ENCODE results near the gene OGT.
"Not testable (repeated sequence)": the region's sequence is repeated elsewhere in the genome, so short reads cannot be mapped to it uniquely, and the experiment has no call there.

OGT gene

DNA sequence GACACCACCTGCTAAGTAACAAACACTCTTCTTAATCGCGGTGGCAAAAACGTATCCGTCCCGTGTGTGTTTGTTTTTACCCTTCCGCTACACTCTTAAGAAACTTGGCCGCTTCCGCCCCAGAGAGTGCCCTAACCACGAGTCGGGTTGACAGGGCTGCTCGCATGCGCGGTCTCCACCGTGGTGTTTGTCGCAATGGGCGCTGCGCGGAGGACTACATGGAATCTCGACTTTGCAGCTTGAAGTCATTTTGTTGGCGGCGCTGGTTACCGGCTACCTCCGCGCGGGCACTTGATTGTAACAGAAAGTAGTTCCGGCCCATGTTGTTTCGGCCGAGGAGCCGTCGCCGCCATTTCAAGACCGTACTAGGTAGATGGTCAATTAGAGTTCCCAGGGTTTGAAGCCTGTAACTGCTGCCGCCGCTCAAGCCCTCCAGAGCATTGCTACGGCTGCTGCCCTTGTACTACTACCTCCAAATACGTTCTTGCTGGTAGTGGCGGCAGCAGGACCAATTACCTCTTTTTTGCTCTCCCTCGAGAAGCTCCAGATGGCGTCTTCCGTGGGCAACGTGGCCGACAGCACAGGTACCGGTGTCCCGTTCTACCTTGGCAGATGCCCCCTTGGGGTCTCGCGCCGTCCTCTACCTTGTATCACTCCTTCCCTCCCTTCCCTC lies at the start of gene OGT:
TSS of gene OGT (plus strand) at position 352 of the 673 bp plus-strand sequence. CDS start at position 548, 196 bp downstream.
- peak; percentile 84 for DNase-seq

- no peak for DNase-seq
Observed at GRCh38 chrX:71487814-71488213, 45.1 kb upstream of the OGT start.

- DNase-seq, result no peak
Observed at GRCh38 chrX:71489540-71489939, 43.4 kb upstream of the OGT start.

- no peak for DNase-seq
Observed at GRCh38 chrX:71492231-71493065, 40.5 kb upstream of the OGT start.

GRCh38 chrX:71493111-71493613 lies 39.7 kb upstream of the OGT start:
- DNase-seq, result no peak

DNA sequence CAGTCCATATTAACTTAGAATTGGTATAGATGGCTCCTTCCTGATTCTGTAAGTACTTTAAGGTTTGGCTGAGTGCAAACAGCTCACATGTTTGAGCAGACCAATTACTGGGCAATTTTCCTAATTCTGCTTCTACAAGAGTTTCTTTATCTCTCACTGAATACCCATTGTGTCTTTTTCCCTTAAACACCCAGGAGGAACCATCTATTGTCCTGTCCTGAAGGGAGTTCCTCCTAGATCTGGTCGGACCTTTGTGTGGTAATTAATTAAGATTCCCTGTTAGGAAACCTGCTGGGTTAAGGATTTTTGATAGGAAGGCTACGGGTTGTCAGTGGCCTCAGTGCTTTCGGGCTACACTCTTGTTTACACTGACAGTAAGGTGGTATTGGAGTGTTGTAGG lies 36.9 kb upstream of the OGT start:
- not testable (repeated sequence) for DNase-seq

DNA sequence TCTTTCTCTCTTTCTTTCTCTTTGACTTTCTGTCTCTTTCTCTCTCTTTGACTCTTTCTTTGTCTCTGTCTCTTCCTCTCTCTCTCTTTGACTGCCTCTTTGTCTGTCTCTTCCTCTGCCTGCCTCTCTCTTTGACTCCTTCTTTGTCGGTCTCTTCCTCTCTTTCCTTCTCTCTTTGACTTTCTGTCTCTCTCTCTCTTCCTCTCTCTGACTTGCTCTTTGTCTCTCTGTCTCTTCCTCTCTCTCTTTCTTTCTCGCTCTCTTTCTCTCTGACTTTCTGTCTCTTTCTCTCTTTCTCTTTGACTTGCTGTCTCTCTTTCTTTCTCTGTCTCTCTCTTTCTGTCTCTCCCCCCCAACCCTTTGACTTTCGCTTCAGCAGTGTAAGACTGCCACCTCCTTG lies 36.4 kb upstream of the OGT start:
- no peak for DNase-seq

DNA sequence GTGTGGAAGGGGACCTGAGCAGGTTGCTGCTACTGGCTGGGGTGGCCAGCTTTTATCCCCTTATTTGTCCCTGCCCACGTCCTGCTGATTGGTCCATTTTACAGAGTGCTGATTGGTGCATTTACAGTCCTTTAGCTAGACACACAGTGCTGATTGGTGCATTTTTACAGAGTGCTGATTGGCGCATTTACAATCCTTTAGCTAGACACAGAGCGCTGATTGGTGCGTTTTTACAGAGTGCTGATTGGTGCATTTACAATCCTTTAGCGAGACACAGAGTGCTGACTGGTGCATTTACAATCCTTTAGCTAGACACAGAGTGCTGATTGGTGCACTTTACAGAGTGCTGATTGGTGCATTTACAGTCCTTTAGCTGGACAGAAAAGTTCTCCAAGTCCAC lies 30.8 kb upstream of the OGT start:
- not testable (repeated sequence) for DNase-seq

DNA sequence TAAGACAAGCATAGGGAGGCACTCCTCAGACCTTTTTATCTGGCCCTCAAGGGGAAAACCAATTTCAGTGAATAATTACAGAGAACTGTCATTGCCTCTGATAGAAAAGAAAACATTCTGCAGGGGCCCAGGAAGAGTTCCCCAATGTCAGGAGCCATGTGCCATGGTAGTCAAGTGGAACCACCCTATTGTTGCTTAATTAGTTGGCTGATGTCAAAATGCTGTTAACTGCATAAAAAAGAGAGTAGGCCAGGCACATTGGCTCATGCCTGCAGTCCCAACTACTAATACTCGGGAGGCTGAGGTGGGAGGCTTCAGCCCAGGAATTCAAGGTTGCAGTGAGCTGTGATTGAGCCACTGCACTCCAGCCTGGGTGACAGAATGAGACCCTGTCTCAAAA lies 28.6 kb upstream of the OGT start:
- no peak for DNase-seq

DNA sequence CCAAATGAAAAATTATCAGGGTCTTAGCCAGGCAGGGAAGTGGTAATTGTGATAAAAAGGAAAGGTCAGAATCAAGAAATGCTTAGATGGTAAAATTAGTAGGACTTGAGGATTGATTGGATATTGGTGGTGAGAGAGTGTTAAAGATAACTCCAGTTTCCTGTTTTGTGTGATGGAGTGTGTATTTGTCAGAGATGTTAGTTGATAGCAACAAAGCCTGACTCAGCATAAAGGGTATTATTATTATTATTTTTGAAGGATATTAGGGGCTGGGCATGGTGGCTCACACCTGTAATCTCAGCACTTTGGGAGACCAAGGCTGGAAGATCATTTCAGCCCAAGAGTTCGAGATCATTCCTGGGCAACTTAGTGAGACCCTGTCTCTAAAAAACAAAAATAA lies 23.6 kb upstream of the OGT start:
- DNase-seq, result no peak

- DNase-seq, result no peak
Observed at GRCh38 chrX:71510161-71510560, 22.7 kb upstream of the OGT start.

- DNase-seq, result not testable (repeated sequence)
Observed at GRCh38 chrX:71513731-71514130, 19.2 kb upstream of the OGT start.

GRCh38 chrX:71514367-71515037 lies 18.4 kb upstream of the OGT start:
- no peak for DNase-seq

DNA sequence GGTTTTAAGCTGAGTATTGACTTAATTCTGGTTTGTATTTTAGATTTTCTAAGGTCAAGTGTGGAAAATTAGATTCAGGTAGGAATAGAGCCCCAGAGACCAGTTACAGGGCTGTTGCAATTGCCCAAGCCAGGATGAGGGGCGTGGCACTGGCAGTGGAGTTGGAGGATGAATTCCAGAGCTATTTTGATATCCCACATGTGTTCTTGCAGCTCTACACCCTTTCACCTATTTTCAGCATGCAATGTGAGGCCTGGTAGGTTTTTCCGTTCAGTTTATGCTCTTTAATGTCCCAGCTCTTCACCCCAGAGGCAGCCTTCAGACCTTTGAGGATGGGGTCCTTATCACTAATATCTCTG lies 17.9 kb upstream of the OGT start:
- no peak for DNase-seq

DNA sequence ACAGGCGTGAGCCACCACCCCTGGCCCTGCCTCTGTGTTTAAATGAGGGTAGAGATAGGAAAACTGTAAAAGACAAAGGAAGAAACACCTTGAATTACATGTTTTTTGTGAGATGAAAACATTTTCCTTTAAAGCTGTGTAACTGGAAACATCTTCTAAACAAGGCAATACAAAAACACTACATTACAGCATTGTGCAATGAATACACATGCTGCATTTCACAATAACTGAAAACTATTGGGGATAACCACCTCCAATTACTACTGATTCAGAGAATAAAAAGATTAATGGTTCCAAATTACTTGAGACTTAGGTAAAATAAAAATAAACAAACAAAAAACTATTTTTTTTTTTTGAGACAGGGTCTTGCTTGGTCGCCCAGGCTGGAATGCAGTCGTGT lies 7.6 kb upstream of the OGT start:
- DNase-seq, result no peak

DNA sequence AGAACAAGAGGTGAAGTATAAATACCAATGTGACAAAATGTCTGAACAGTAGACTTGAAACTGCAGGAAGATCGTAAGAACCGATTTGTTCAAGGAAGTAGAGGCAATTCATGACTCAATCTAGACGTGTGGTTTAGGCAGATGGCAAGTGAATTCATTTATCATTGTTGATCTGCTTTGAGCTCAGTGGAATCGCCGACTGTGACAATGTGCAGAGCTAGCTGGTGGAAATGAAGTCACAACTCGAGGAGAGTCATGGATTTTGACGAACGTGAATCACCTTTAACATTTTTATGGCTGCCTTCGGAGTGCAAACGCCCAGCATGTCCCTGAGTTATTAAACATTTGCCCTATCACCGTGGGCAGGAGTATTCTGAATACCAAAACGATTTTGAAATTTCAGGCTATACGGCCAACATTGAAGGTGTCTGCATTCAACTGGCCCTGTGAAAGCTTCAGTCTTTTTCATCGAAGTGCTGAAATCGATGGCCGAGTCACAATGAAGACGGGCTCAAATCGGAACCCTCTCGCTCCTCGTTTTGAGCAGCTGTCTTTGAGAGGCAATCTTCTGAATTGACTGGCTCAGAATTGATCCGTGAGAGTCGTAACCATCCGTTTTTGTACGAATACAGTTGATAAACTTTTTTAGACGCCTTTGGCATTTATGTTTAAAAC lies 689 bp upstream of the OGT start:
- no peak for DNase-seq

GRCh38 chrX:71533516-71533850 lies 579 bp downstream of the OGT start:
- DNase-seq, result no peak

DNA sequence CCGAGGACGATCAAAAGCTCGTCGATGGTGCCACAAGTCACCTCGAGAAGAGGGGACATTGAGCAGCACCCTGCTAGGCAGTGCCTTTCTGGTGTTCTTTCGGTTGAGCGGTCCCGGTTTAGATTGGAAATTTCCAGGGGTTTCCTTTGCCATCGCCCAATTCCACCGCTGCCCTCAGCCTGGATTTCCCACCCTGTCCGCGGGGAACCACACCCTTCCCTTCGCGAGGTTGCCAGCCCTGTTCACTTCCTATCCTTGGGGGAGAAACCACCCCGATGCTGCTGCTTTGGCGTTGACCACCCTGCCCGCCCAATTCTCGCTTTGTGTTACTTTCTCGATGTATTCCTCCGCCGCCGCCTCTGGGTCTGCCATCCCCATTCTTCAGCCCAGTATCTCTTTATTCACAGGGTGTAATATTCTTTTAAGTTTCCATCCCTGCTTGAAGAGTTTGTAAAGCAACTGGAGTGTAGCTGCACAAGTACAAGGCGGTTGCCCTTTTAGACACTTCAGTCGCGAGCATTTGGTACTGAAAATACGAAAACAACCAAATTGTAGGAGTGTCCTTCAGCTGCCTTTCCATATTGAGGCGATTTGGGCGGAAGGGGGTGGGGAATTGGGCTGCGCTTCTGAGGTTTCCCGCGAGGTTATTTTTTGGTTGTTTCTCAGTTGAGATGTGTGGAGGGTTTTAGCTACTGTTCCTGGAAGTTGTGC lies 1.1 kb downstream of the OGT start:
- peak; percentile 32 for DNase-seq

DNA sequence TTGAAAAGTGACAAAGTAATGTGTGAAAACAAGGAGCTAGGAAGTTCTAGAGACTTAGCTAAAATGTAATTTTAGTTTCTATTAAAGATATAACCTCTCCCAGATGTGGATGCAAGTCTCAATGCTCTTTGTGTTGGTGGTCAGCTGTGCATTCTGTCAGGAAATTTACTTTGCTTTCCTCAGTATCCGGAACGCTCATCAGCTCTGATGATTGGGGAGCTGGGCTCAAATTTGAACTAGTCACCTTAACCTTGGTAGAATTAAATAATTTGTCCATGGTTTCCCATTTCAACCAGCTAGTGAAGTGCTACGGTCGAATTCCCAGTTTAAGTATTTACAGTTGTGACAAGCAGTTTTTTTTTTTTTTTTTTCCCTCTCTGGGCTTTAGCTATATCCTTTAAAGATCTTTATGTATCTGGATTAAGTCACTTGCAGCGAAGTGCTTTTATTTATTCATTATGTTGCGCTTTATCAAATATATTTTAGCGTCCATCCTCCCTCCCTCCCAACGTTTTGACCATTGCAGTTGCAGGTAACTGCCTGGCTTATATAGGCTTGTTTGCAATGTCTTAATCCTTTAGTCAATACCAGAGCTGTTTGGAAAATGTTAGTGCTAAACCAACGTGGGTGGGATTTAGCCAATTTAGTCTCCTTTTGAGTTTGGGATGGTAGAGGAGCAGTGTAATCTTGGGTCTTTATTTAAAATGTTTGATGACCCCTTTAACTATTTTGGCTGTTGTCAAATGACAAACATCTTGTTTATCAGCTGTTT lies 2.1 kb downstream of the OGT start:
- DNase-seq, result no peak

DNA sequence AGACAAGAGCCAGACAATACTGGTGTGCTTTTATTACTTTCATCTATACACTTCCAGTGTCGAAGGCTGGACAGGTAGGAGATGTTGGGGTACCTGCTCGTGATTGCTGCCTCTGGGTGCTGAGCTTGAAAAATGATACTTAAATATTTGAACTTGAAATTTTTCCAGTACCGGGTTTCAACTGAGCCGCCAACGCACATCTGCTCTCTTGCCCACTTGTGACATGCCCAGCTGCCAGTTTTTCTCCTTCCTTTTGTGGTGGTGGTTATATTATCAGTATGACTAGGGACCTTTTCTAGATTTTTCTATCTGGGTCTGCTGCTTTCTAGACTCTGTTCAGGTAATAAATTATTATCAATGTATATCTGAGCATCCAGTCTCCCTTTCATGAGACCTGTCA lies 3.4 kb downstream of the OGT start:
- DNase-seq, result no peak

DNA sequence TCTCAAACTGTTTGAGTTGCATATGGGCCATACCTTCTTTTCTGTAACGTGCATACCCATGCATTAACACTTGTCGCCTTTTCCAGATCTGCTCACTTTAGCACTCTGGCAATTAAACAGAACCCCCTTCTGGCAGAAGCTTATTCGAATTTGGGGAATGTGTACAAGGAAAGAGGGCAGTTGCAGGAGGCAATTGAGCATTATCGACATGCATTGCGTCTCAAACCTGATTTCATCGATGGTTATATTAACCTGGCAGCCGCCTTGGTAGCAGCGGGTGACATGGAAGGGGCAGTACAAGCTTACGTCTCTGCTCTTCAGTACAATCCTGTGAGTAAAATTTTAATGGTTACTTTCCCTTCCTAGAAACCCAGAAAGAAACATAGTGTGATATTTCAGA lies 4.8 kb downstream of the OGT start:
- DNase-seq, result no peak

DNA sequence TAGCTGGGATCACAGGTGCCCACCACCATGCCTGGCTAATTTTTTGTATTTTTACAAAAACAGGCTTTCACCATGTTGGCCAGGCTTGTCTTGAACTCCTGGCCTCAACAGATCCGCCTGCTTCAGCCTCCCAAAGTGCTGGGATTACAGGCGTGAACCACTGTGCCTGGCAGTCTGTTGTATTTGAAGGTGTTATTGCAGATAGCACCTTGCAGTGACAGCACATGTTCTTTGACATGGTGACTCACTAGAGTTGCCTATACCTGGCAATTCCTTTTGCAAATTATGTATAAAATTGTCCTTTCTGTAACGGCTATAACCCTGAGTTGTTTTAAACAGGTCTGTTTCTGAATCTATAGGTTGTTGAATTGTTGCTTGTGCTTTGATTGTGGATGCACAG lies 7.9 kb downstream of the OGT start:
- DNase-seq, result no peak
